Measurements from ENCODE around the gene DIP2B.

The DIP2B gene

DNA sequence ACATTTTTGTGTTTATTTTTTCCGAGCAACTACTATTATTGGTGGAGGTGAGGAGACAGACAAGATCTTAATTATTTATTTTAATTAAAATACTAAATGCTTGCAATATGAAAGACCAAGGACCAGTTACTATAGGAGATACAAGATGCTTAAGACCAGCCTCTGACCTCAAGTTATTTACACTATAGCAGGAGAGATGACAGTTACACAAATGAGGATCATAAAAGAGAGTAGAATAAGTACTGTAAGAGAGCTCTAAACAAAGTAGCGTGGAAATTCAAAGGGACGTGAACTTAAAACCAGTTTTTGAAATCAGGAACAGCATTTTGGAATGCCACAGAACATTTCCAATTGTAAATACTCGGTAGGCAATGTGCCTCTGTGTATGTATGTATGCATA is 131.1 kb downstream of the DIP2B start:
- DNase-seq (ENCODE audit: low read depth in 2 of 2) = no peak

DNA sequence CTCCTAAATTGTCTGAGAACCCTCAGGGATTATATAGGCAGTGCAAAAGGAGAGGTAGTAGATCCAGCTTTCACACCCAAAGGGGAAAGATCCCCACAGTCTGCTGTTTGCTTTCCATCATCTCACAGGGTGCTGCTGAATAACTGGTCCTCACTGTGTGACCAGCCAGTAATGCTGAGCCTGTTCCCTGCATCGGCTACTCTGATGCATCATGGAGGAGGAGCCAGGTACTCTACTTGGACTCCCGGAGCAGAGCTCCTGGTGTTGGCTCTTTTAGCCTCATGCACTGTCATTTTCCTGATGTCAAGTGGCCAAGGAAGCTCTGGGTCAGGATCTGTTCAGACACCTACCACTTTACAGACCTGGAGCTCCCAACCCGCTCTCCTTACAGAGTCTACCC is 131.7 kb downstream of the DIP2B start:
- DNase-seq (ENCODE audit: low read depth in 2 of 2) = no peak

DNA sequence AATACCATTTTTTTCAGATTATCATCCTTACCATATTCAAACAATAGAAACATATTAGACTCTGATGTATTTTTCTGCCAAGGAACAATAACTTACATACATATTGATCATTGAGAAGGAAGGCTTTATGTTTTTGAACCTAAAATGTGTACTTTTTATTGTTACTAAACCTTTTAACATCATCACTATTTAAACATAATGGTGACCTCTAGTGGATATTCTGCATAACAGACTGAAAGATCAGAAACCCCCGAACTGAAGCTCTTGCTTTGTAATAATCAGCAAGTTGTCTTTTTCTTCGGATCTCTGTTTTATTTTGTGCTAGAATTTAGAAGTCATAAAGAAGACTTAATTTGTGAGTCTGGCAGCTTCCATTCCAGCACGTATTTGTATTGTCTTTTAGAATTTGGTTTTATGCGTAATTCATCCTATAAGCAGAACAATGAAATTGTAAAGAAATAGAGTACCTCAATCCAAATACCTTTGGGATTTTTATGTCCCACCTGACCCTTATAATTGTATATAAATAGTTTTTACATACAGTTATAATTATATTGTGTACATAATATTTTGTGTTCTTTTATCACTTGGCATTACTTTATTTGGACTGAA is 133.2 kb downstream of the DIP2B start:
- no peak for DNase-seq (ENCODE audit: low read depth in 2 of 2)

DNA sequence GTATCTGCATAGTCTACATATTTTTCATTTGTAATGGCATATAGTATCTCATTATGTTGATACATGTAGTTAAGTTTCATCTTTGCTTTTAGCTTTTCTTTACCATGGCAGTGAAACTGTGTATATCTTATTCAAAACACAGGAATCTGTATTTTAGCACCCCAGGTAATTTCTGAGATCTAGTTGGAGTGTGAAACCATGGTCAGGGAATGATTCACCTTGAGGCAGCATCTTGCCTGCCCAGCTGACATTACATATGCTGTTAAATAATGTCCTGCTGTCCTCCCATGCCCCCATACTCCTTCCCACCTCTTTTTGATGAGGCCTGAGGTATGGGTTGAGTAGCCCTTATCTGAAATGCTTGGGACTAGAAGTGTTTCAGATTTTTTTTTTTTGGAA is 133.7 kb downstream of the DIP2B start:
- DNase-seq (ENCODE audit: low read depth in 2 of 2) = no peak

DNA sequence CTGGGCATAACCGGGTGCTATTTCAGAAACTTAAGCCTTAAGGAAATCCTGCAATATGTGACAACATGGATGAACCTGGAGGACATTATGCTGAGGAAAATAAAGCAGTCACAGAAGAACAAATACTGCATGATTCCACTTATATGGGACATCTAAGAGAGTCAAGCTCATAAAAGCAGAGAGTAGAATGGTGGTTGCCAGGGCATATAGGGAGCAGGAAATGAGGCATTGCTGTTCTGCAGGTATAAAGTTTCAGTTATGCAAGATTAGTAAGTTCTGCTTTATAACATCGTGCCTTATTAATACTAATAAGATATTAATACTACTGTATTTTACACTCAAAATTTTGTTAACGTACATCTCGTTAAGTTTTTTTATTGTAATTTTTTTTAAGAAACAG is 134.9 kb downstream of the DIP2B start:
- DNase-seq (ENCODE audit: low read depth in 2 of 2) = no peak

DNA sequence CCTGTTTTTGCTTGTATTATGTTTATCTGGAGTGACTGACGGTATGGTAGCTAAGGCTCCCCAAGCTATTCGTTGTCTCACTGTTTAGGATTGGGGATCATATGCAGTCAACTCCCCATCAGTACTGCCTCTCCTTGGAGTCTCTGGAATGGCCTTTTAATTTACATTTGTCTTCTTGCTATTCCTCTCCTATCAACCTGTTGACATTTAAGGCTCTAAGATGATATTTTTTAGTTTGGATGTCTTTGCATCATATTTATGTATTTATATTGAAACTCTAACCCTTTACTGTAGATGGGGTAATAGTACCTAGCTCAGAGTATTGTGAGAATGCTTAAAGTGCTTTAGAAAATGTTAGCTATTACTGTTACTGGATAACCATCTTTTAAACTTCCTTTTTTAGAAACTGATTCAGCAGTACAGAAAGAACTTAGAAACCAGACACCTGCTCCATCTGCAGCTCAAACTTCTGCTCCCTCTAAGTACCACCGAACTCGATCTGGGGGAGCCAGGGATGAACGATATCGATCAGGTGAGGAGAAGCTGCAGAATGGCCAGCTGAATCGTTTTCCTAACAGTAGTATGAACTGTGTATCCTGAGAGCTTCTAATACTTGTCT is 135.6 kb downstream of the DIP2B start:
- no peak for DNase-seq (ENCODE audit: low read depth in 2 of 2)

DNA sequence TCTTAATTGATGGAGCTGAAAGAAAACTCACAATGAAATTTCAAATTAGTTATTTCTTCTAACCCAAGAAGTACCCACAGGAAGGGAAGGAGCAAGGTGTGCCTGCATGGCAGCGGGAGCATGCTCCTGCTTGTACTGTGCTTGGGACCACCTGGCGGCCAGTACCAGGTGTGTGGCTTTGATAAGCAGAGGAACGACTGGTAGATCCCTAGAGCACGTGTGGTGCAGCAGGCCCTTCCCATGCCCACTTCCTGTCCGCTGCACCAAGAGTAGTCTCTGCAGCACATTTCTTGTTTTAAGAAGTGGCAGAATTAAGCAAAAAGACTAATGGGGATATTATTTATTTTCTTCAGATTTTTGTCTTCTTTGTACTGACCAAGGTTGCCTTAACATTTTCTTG is 136.8 kb downstream of the DIP2B start:
- DNase-seq (ENCODE audit: low read depth in 2 of 2) = no peak

DNA sequence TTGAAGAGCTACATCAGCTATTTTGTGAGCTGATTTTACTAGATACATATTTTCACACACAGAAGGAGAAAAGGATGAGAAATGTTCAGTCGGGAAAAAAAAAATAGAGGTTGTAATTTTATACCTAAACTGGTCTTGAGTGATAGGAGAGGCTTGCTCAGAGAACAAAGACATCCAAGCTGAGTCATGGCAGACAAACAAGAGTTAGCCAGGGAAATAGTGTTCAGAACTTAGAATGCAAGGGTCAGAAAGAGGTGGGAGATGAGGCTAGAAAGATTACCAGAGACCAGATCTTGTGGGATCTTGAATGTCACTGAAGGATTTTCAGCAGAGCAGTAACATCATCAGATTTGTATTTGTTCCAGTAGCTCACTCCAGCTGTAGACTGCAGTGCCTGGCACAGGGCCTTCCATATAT is 137.3 kb downstream of the DIP2B start:
- no peak for DNase-seq (ENCODE audit: low read depth in 2 of 2)

DNA sequence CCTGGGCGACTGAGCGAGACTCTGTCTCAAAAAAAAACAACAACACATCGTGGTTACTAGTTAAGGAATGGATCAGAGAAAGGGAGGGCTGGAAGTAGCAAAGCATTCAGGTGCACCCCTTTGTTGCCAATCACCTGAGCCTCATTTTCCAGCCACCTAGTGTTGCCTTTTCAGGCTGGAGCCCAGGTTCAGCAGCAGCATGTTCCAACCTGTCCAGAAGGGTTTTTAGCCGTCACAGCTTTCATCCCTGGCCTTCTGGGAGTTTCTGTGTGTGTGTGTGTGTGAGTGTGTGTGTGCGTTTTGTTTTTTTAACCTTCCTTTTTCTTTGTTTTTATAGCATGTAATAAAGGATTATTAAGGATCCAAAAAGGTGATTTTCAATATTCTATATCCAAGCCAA is 138.0 kb downstream of the DIP2B start:
- DNase-seq (ENCODE audit: low read depth in 2 of 2) = no peak

DNA sequence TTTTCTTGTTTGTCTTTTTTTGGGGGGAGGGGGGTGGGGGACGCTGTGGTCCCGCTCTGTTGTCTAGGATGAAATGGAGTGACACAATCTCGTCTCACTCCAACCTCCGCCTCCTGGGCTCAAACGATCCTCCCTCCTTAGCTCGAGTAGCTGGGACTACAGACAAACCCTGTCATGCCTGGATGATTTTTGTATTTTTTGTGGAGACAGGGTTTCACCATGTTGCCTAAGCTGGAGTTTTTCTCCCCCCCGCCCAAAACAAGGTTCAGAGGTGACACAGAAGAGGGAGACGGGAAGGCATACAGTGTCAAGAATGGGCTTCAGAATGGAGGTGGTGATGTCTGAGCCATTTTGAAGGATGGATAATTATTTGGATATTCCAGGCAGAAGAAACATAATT is 142.2 kb downstream of the DIP2B start:
- DNase-seq (ENCODE audit: low read depth in 2 of 2) = no peak

DNA sequence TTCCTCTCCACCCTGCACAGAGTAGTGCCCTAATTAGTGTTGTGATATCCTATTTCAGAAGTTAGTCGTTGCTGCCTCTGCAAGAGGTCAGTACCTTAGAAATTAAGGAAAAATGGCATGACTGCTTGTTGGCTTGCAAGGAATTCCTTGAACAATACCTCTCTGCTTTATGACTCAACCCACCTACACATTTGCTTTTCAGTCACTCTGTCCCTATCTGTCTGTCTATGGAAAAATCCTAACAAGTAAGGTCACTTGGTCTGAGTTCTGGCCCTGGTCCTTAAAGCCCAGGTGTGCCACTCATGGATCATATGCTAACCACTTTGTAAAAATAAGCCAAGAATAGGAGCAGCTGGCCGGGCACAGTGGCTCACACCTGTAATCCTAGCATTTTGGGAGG is 142.7 kb downstream of the DIP2B start:
- no peak for DNase-seq (ENCODE audit: low read depth in 2 of 2)

DNA sequence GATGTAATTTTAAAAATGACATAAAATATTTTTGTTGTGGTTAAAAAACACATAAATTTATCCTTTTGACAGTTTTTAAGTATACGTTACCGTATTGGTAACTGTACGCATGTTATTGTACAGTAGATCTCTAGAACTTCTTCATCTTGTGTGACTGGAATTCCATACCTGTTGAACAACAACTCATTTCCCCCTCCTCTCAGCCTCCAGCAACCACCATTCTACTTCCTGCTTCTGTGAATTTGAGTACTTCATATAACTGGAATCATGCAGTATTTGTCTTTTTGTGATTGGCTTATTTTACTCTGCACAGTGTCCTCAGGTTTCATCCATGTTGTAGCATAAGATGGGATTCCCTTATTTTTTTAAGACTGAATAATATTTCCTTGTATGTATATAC is 145.5 kb downstream of the DIP2B start:
- no peak for DNase-seq (ENCODE audit: low read depth in 2 of 2)

DNA sequence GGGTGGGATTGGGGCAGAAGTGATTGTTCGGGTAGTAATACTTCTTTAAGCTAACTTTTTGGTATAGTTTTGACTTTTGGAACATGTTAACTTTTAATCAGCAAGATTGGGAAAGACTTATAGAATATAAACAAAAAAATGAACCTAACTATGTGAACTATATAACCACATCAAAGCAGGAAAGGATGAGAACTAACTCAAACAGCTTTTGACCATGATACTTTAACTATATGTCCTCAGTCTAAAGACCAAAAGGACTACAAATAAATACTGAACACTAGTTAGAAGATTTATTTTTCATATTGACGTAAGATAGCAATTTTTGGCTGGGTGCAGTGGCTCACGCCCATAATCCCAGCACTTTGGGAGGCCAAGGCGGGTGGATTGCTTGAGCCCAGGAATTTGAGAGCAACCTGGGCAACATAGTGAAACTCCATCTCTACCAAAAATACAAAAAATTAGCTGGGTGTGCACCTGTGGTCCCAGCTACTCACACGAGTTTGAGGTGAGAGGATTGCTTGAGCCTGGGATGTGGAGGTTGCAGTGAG is 150.7 kb downstream of the DIP2B start:
- DNase-seq (ENCODE audit: low read depth in 2 of 2) = no peak

DNA sequence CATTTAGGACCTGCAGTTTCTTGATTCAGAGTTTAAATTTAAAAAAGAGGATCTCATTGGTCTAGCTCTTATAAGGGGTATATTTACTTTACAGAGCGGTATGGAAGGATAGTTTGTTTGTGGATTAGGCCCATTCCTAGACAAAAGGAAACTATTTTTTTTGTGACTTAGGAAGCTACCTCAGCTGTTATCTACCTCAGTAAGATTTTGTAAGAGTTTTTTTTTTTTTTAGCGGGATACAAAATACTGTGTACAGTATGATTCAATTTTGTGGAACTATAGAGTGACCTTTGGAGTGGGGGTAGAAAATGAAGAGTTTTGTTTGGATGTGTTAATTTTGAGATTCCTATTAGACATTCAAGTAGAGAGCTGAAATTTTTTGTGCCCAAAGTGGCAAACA is 154.5 kb downstream of the DIP2B start:
- no peak for DNase-seq (ENCODE audit: low read depth in 2 of 2)

DNA sequence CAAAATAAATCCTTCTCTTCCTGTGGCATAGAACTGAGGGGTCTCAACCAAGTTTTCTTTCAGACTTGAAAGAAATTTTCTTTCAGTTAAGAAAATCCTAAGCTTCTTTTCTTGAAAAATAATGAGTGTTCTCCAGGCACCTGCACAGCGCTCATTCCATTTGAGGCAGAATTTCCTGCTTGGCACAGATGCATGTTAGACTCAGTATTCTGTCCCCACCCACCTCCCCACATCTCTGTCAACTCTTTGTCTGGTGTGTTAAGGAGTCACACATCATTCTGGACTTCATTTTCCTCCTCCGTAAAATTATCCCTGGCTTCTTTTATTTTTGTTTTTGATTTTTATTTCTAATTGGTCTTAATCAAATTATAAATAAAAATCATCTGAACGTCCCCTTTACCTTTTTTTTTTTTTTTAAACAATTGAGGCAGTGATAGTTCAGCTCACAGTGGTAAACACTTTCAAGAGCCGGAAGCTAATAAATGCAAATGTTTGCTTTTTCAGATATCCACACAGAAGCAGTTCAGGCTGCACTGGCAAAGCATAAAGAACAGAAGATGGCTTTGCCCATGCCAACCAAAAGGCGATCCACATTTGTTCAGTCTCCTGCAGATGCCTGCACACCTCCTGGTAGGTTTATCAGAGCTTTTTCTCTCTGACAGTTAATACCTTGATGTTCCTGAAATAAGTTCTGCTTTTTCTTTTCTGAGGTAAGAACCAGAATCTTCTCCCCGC is 155.1 kb downstream of the DIP2B start:
- DNase-seq (ENCODE audit: low read depth in 2 of 2) = no peak

DNA sequence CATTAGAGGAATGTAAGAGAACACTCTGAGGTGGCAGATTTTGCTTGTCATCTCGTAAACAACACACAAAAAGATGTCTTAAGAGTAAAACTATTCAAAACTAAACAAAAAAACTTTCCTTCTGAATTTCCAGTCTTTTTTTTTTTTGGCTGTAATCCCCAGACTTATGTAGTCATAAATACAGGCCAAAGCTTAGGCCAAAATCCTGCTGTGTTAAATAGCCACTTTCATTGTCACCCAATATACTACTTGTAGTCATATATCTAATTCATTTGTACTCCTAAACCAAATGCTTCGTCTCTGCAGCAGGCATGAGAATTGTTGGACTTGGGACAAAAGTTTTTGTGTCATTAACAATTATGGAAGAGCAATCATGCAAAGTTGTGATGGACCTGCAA is 155.6 kb downstream of the DIP2B start:
- no peak for DNase-seq (ENCODE audit: low read depth in 2 of 2)

DNA sequence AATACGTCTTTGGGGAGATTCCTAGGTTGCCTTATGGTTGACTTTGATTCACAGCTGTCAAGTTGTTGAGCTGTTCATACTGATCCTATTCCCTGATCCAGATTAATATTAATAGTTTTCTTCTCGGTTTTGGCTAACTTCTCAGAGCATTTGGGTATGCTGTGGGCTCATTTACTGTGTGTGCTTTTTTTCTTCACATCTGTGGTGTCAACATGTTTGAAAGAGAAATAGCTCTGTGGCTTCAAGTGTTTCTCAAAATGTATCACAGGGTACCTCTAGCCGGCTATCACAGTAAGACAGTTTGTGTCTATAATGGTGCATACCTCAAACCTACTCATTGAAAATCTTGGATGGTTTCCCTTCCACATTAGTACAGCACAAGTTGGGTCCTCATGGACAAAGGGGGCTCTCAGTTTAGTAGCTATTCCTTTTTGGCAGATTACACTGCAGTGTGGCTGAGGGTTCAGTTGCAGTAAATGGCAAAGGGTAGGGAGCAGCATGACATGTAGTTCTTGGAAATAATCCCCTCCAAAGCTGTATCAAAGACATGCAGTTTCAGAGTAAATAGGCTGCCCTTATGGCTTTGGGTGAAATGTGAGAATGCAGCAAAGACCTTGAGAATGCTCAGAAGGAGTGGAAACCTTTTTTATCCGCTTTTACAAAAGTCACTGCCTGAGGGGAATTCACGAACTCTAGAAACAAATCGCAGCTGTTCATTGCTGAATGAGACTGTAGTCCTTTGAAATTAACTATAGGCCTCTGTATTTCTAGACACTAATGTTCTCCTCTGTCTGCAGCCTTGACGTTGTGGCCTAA is 156.7 kb downstream of the DIP2B start:
- DNase-seq (ENCODE audit: low read depth in 2 of 2) = no peak

DNA sequence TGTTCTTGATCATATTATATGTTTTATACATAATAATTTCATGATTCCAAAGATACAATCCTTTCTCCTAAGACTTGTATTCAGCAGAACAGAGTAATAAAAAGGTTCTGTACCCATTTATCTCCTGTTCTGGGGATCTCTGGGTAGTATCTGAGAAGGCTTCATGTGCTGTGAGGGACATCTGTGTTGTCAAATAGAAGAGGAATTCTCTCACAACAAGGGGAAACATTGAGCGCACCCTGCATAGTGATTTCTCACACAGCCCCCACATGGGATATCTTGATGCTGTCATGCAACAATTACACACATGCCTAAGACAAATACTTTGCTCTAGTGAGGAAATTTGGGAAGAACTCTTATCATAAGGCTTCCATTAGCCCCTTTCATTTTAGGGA is 157.3 kb downstream of the DIP2B start:
- DNase-seq (ENCODE audit: low read depth in 2 of 2) = no peak

DNA sequence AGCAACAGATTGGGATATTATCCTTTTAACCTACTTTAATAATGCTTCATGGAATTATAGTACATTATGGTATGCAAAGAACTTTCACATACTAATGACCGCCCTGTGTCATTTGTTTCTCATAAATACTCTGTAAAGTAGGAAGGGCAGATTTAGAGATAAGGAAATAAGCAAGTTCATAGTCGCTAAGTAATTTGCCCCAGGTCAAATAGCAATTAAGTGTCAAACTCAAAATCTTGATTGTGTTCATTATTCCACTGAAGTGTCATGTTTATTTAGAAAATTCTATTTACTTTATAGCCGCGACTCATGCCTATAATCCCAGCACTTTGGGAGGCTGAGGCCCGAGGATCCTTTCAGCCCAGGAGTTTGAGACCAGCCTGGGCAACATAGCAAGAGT is 160.4 kb downstream of the DIP2B start:
- no peak for DNase-seq (ENCODE audit: low read depth in 2 of 2)

DNA sequence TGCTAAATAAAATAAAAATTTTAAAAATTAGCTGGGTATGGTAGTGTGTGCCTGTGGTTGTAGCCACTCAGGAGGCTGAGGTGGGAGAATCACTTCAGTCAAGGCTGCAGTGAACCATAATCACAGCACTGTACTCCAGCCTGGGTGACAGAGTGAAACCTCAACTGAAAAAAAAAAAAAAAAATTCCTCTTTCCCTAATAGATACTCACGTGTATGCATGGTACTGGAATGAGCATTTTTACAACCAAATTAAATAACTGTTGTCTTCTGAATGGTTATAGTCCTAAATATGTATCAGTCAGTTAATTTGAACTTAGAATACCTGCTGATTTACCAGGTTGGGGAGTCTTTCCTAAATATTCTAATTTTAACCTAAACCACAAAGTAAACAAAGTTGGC is 160.8 kb downstream of the DIP2B start:
- no peak for DNase-seq (ENCODE audit: low read depth in 2 of 2)

DNA sequence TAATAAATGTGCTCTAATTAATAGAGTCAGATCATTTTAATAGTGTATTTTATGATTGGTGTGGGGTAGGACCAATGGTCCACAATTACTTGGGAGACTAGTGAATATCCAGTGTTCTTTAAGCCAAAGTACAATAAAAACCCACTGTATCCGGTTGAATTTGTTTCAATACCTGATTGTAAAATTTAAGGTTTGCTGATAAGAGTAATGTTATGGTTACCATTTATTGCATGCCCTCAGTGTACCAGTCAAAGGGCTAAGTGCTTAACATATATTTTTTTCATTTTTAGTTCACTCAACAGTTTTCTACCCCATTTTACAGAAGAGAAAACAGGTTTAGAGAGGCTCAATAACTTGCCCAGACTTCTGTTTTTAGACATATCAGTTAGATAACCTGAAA is 161.2 kb downstream of the DIP2B start:
- DNase-seq (ENCODE audit: low read depth in 2 of 2) = no peak

DNA sequence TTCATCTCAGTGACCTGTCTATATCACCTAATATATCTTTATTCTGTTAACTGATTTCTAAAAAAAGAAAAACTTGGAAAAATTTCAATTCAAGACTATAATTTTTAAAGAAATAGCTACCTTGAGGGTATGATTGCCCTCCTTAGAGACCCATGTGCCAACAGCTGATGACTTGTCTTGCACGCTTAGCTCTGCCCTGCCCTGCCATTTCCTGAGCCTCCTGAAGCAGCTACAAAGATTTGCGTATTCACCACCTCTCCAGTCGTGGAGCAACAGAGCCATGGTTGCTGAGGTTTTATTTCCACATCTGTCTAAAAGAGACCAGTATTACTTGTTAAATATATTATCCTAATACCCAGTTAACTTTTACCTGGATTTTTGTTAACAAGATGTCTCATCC is 167.4 kb downstream of the DIP2B start:
- DNase-seq (ENCODE audit: low read depth in 2 of 2) = no peak

Measured in stimulated activated CD4-positive, alpha-beta T cell treated with anti-CD3 and anti-CD28 coated beads, Interleukin-1b, Interleukin-23, amount 100 ng/mL, for 4 hours (primary cell).